ENCODE measurements around the gene ERFL. TPM values are rescaled to one million over a fixed set of nuclear protein-coding genes. Genes with fewer than 3 reads are reported as not detected.

Gene ERFL
- total RNA-seq, 1 donor from 2014 or later = not detected

- DNase-seq (ENCODE audit: low read depth in 2 of 2) = no peak
Measured at GRCh38 chr19:41897820-41898219, 30.4 kb downstream of the ERFL start.

GRCh38 chr19:41897181-41897580, 31.1 kb downstream of the ERFL start:
- DNase-seq (ENCODE audit: low read depth in 2 of 2) = no peak

- no peak for DNase-seq (ENCODE audit: low read depth in 2 of 2)
Measured at GRCh38 chr19:41896581-41896942, 31.7 kb downstream of the ERFL start.

- no peak for DNase-seq (ENCODE audit: low read depth in 2 of 2)
Measured at GRCh38 chr19:41895745-41896580, 32.3 kb downstream of the ERFL start.

GRCh38 chr19:41894350-41894749, 33.9 kb downstream of the ERFL start:
- DNase-seq (ENCODE audit: low read depth in 2 of 2) = no peak

GRCh38 chr19:41893899-41894298, 34.4 kb downstream of the ERFL start:
- no peak for DNase-seq (ENCODE audit: low read depth in 2 of 2)

GRCh38 chr19:41892173-41892902, 35.9 kb downstream of the ERFL start:
- DNase-seq (ENCODE audit: low read depth in 2 of 2) = no peak

- no peak for DNase-seq (ENCODE audit: low read depth in 2 of 2)
Measured at GRCh38 chr19:41890936-41891335, 37.3 kb downstream of the ERFL start.

- DNase-seq (ENCODE audit: low read depth in 2 of 2) = no peak
Measured at GRCh38 chr19:41889896-41890295, 38.4 kb downstream of the ERFL start.

- no peak for DNase-seq (ENCODE audit: low read depth in 2 of 2)
Measured at GRCh38 chr19:41888926-41889325, 39.3 kb downstream of the ERFL start.

- DNase-seq (ENCODE audit: low read depth in 2 of 2) = no peak
Measured at GRCh38 chr19:41887711-41888382, 40.4 kb downstream of the ERFL start.

GRCh38 chr19:41886761-41887710, 41.2 kb downstream of the ERFL start:
- no peak for DNase-seq (ENCODE audit: low read depth in 2 of 2)

- DNase-seq (ENCODE audit: low read depth in 2 of 2) = peak; percentile 96 to 98
Measured at GRCh38 chr19:41883821-41884733, 44.2 kb downstream of the ERFL start.

- no peak for DNase-seq (ENCODE audit: low read depth in 2 of 2)
Measured at GRCh38 chr19:41883463-41883820, 44.8 kb downstream of the ERFL start.

GRCh38 chr19:41882568-41883462, 45.4 kb downstream of the ERFL start, which contains the start of gene ARHGEF1:
TSS of gene ARHGEF1 (plus strand) at chr19:41883184. CDS start at chr19:41888083, 4,899 bp downstream.
- DNase-seq (ENCODE audit: low read depth in 2 of 2) = peak in 1 of 2 donors; percentile 26

- no peak for DNase-seq (ENCODE audit: low read depth in 2 of 2)
Measured at GRCh38 chr19:41880329-41880708, 47.9 kb downstream of the ERFL start.

GRCh38 chr19:41879670-41880328, 48.5 kb downstream of the ERFL start:
- DNase-seq (ENCODE audit: low read depth in 2 of 2) = no peak

- DNase-seq (ENCODE audit: low read depth in 2 of 2) = no peak
Measured at GRCh38 chr19:41879080-41879479, 49.2 kb downstream of the ERFL start.
